ENCODE measurements around the gene HOXA1.
A peak's percentile ranks its signal among the peaks of the same experiment; 100 is the strongest.

Gene HOXA1

DNA sequence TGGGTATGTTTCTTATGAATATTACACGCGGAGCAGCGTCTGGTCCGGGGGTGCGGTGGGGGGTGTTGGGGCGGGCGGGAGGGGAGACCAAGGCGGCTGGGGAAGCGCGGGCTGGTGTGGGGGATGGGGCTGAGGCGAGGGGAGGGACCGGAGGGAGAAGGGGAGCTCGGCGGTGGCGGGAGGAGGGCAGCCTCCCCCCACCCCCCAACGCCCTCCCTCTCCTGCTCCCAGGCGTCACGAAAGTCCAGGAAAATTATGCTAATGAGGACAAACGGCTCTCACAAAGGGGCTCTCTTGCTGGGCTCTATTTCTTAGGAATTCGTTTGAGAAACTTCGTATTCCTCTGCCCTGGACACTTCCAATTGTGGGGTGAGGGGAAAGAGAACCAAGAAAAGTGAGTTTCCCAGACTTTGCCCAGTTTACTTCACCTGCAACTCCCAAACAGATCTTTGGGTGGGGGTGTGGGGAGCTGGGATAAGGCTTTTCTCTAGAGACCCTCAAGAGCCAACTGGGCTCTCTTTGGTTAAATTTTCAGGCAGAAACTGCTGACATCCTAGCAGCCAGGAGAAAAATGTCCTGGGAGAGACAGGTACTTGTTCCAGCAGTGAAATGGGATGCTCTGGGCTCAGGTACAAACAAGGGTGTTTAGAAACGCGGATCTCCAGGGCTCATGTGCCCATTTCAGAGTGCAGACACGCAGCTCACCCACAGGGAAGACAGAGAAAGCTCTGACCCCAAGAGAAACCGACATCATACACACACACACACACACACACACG, 18.4 kb upstream of the HOXA1 start:
- Histone ChIP-seq H3K27me3 (replicated peaks; ENCODE audit: control insufficient read depth, insufficient read depth, low read length) (no peaks in the 10 kb centered on the region), H3K4me3 (ENCODE audit: low read length) (peak overlapping the region; percentile 45), H3K9me3 (ENCODE audit: control insufficient read depth, low read length) (no peaks in the 10 kb centered on the region), H3K36me3 (ENCODE audit: control insufficient read depth, insufficient read depth, low read length, severe bottlenecking) (peaks cover 9% of the 10 kb centered on the region), H3K9ac (ENCODE audit: low read length) (peak overlapping the region; percentile 65), H3K4me1 (ENCODE audit: control insufficient read depth, insufficient read depth, low read length) (peaks cover 66% of the 10 kb centered on the region)
- no peak for DNase-seq (ENCODE audit: low read depth)

DNA sequence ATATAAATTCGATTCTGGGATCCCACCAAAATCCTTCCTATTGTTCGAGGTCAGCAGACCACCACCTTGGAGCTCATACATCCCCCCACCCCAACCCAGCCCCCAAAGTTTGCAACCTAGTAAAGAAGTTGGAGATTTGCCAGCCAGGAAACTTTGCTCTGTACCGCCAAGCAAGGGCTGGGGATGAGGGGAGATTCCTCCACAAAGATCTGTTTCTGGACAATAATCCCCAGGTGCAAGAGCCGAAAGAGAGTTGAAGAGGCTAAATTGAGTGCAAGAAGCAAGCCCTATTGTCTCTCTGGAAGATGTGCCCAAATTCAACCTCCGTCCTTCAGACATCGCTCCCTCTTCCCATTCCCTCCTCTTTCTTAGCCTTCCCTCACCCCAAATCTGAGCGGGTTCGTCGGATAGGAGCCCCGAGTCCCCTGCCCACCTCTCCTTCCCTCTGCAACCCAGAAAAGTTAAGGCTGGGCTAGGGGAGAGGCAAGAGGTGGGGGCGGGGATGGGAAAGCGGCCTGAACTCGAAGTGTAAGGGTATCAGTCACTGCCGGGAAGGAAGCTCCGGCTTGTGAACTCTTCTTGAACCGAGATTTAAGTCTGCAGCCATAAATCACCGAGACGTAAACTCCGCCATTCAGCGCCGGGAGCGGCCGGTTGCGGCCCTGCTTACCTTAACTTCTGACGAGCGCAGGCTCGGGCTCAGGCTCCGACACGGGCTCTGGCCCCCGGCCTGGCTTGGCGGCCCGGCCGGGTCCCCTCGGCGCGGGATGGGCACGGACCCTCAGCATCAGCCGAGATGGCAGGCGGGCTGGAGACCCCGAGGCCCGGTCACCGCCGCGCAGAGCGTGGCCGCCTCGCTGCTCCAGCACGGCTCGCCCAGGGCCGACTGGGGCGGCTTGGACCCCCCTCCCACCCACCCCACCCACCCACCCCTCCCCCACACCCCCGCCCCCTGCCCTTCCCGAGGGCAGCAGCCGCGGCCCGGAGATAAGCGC, 17.5 kb upstream of the HOXA1 start:
- Histone ChIP-seq H3K4me1 (ENCODE audit: control insufficient read depth, insufficient read depth, low read length) (peaks cover 67% of the 10 kb centered on the region), H3K9ac (ENCODE audit: low read length) (peak overlapping the region; percentile 81), H3K4me3 (ENCODE audit: low read length) (peak overlapping the region; percentile 66), H3K27me3 (replicated peaks; ENCODE audit: control insufficient read depth, insufficient read depth, low read length) (no peaks in the 10 kb centered on the region), H3K36me3 (ENCODE audit: control insufficient read depth, insufficient read depth, low read length, severe bottlenecking) (peaks cover 7% of the 10 kb centered on the region), H3K9me3 (ENCODE audit: control insufficient read depth, low read length) (no peaks in the 10 kb centered on the region)
- no peak for DNase-seq (ENCODE audit: low read depth)

DNA sequence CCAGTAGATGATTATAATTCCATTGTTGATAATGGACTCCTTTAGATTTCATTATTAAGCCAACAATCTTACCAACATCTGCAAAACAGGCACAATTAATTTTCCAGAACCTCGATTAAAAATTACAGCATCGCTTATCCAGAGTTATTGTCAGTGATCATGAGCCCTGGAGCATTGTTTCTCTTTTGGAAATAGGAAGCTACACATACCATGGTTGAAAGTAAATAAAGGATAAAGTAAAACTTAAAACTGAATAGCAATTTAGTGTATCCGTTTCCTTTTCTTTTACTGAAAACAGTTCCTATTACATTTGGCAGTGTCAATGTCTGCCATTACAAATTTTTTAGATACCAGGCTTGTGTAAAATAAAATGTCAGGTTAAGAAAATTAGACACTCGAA, 16.6 kb upstream of the HOXA1 start:
- Histone ChIP-seq H3K36me3 (ENCODE audit: control insufficient read depth, insufficient read depth, low read length, severe bottlenecking) (peaks cover 2% of the 10 kb centered on the region), H3K27me3 (replicated peaks; ENCODE audit: control insufficient read depth, insufficient read depth, low read length) (no peaks in the 10 kb centered on the region), H3K9ac (ENCODE audit: low read length) (peak overlapping the region; percentile 81), H3K9me3 (ENCODE audit: control insufficient read depth, low read length) (no peaks in the 10 kb centered on the region), H3K4me1 (ENCODE audit: control insufficient read depth, insufficient read depth, low read length) (peaks cover 67% of the 10 kb centered on the region), H3K4me3 (ENCODE audit: low read length) (peak overlapping the region; percentile 66)
- DNase-seq (ENCODE audit: low read depth): no peak

DNA sequence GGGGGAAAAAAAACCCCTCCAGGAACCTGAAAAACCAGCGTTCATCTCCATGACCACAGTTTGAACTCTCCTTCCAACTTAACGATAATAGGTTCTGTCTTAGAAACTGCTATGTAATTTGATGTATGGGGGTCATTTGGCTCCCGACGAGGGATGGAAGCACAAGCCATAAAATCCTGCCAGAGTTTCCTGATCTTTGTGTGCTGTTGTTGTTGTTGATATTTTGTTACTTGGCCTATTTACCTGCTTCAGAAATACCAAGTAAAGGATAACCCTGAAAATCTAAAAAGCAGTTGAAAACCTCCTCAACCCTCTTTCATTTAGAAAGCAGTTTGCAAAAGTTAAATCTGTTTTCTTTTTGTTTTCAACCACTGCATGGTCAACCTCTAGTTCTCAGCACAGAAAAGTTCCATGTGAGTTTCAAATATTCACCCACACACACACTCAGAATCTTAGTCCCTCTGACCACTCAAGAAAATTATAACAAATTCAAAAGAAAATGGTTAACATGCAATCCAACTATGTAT, 16.0 kb upstream of the HOXA1 start:
- Histone ChIP-seq H3K36me3 (ENCODE audit: control insufficient read depth, insufficient read depth, low read length, severe bottlenecking) (no peaks in the 10 kb centered on the region), H3K9me3 (ENCODE audit: control insufficient read depth, low read length) (no peaks in the 10 kb centered on the region), H3K9ac (ENCODE audit: low read length) (peak overlapping the region; percentile 81), H3K4me1 (ENCODE audit: control insufficient read depth, insufficient read depth, low read length) (peaks cover 61% of the 10 kb centered on the region), H3K27me3 (replicated peaks; ENCODE audit: control insufficient read depth, insufficient read depth, low read length) (no peaks in the 10 kb centered on the region), H3K4me3 (ENCODE audit: low read length) (peak overlapping the region; percentile 66)
- DNase-seq (ENCODE audit: low read depth): no peak

DNA sequence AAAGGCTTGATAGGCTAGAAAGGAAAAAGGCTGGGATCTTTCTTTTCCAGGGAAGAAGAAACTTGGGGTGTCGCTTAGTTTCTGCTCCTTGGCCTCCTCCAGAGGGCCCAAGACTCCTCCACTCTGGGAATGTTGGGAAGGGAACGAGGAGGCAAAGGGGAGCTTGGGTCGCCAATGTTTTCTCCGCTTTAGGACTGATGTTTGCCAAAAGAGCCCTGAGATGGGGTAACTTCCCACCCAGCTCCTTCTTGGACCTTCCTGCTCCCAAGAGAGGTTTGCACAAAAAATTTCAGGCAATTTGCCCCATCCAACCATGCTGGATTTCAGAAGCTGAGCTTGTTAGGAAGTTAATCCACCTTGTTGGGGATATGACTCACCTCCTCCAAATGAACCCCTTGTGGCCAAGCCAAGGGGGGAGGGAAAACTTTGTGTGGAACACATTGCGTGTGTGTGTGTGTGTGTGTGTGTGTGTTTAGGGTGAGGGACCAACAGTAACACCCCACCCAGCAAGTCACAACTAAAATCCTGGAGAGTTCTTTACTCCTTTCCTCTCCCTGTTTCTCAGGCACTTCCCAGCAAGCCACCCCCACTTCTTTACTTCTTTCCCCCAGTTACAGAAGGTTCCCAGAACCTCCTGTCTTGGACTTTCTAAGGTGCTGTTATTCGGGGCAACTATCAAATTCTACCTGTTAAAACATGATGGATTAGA, 15.4 kb upstream of the HOXA1 start:
- Histone ChIP-seq H3K27me3 (replicated peaks; ENCODE audit: control insufficient read depth, insufficient read depth, low read length) (no peaks in the 10 kb centered on the region), H3K4me1 (ENCODE audit: control insufficient read depth, insufficient read depth, low read length) (peaks cover 61% of the 10 kb centered on the region), H3K9me3 (ENCODE audit: control insufficient read depth, low read length) (no peaks in the 10 kb centered on the region), H3K4me3 (ENCODE audit: low read length) (peak overlapping the region; percentile 55), H3K36me3 (ENCODE audit: control insufficient read depth, insufficient read depth, low read length, severe bottlenecking) (no peaks in the 10 kb centered on the region), H3K9ac (ENCODE audit: low read length) (peak overlapping the region; percentile 81)
- no peak for DNase-seq (ENCODE audit: low read depth)

DNA sequence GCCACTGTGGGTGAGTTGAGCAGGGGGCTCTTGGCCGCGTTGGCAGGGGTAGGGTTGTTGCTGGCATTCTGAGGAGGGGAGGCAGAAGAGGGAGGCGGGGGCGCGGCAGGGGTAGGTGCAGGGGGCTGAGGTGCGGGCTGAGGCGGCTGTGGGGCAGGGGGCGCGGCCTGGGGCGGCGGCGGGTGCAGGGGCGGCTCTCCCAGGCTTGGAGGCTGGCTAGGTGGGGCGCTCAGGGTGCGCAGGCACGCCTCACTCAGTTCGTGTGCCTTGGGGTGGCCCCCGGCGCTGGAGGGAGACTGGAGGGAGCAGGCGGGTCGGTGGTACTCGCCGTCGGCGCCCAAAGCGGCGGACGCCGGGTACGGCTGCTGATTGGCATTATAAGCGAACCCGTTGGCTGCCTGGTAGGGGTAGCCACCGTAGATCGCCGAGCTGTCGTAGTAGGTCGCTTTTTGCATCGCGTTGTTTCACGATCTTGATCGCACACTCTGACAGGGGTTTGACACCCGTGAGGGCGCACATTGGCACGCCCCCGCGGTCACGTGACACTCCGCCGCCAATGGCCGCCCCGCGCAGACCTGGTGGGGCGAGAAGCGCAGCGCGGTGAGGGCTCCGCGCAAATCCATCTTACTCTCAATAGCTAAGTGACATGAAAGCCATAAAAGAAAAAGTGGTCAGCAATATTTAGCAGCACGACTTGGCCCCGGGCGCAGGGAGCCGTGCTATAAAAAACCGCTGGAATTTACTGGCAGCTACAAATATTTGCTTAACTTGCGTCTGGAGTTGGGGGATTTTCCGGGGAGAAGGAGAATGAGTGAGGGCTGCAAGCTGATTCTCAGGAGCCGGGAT, 14.6 kb upstream of the HOXA1 start:
- no peaks in the 10 kb centered on the region for H3K36me3 ChIP-seq (ENCODE audit: control insufficient read depth, insufficient read depth, low read length, severe bottlenecking)
- H3K9me3 ChIP-seq (ENCODE audit: control insufficient read depth, low read length): no peaks in the 10 kb centered on the region
- DNase-seq (ENCODE audit: low read depth): no peak
- H3K4me3 ChIP-seq (ENCODE audit: low read length): peak overlapping the region; percentile 55
- no peaks in the 10 kb centered on the region for H3K27me3 ChIP-seq (replicated peaks; ENCODE audit: control insufficient read depth, insufficient read depth, low read length)
- H3K4me1 ChIP-seq (ENCODE audit: control insufficient read depth, insufficient read depth, low read length): peaks cover 69% of the 10 kb centered on the region
- H3K9ac ChIP-seq (ENCODE audit: low read length): peak overlapping the region; percentile 74

DNA sequence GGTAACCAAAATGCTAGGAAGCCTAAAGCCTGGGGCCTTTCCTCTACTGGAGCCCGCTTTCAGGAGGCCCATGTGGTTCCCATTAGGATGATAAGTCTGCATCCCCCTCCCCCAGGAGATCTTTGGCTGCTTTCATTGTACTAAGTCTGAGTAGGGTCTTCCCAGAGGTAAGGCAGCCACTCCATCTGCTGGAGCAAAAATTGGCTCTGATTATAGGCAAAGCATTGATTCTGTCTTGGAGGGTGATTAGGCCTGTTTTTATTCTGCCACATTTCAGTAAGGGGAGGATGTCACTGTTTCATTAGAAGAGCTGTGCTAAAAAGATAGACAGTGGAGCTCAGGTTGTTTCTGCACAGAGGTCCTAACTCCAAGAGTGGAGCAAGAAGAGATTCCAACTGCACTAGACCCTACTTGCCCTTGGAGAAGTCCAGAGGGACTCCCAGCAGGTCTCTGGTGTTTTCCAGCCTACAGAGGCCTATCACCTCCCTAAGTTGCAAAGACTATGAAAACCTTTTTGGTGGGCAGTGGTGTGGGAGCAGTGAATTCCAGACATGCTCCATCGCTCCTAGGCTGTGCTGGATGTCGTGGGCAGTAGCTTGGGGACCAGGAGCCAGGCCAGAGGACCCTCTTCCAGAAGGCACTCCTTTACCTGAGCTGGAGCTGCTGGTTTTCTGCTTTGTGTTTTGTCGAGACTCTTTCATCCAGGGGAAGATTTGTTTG, 13.8 kb upstream of the HOXA1 start:
- no peaks in the 10 kb centered on the region for H3K9me3 ChIP-seq (ENCODE audit: control insufficient read depth, low read length)
- no peaks in the 10 kb centered on the region for H3K27me3 ChIP-seq (replicated peaks; ENCODE audit: control insufficient read depth, insufficient read depth, low read length)
- H3K36me3 ChIP-seq (ENCODE audit: control insufficient read depth, insufficient read depth, low read length, severe bottlenecking): no peaks in the 10 kb centered on the region
- H3K4me1 ChIP-seq (ENCODE audit: control insufficient read depth, insufficient read depth, low read length): peaks cover 71% of the 10 kb centered on the region
- H3K9ac ChIP-seq (ENCODE audit: low read length): no peak overlapping the region
- H3K4me3 ChIP-seq (ENCODE audit: low read length): no peak overlapping the region
- DNase-seq (ENCODE audit: low read depth): no peak

DNA sequence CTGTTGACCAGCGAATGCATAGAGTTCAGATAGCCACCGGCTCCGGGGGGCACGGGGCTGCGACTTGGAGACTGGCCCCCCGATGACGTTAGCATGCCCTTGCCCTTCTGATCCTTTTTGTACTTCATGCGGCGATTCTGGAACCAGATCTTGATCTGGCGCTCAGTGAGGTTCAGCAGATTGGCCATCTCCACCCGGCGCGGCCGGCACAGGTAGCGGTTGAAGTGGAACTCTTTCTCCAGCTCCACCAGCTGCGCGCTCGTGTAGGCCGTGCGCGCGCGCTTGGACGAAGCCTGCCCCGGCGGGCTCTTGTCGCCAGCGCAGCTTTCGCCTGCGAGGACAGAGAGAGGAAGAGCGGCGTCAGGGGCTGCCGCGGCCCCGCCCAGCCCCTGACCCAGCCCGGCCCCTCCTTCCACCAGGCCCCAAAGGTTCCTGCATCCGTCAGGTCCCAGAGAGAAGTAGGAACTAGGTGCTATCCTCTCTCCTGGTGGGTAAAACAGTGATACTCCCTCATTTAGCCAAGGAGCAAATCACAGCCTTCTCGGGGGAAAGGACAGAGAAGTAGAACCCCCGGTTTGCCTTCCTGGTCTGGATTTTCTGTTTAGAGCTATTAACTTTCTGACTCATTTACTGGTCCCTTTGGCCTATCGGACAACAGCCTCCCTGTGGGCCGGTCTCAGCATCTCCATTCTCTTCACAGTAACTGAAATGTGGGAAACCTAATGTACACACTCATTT, 12.8 kb upstream of the HOXA1 start:
- Histone ChIP-seq H3K9me3 (ENCODE audit: control insufficient read depth, low read length) (no peaks in the 10 kb centered on the region), H3K4me3 (ENCODE audit: low read length) (peak overlapping the region; percentile 40), H3K27me3 (replicated peaks; ENCODE audit: control insufficient read depth, insufficient read depth, low read length) (no peaks in the 10 kb centered on the region), H3K36me3 (ENCODE audit: control insufficient read depth, insufficient read depth, low read length, severe bottlenecking) (no peaks in the 10 kb centered on the region), H3K9ac (ENCODE audit: low read length) (peak overlapping the region; percentile 61), H3K4me1 (ENCODE audit: control insufficient read depth, insufficient read depth, low read length) (peaks cover 67% of the 10 kb centered on the region)
- no peak for DNase-seq (ENCODE audit: low read depth)

DNA sequence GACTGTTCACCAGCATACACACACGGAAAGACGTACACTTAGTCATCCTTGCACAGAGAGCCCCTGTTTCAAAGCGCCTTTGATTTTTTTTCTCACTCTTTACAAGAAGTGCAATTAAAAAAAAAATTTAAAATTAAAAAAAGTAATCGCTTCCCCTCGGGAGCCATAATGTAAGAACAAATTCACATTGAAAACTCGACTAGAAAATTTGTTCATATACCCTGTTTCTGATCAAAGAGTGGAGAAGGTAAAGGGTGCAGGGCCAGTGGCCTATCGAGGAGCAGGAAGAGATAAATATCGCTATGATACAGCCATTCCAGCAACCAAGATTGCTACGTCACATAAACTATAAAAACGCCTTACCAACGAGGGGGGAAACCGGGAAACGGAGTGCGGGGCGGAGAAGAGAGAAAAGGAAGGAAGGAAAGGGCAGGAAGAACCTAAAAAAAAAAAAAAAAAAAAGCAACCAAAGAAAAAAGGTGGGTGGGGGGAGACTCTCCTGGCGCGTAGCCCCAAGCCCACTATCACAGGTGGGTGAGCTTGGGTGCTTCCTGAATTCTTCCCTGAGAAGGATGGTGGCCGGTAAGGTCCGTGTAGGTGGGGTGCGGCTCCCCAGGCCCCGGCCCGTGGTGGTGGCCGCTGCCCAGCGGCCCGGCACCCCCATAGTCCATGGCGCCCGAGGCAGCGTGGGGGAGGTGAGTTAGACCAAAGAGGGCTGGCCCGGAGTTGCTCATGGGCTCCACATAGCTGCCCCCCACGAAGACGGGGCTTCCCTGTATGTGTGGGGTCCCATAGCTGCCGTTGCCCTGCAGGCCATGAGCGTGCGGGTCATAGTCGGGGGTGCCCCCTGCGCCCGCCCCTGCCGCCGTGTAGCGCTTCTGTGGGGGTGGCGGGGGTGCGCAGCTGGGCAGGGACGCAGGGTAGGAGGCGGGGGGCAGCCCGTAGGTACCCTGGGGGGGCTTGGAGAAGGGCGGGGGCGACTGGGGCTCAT, 11.9 kb upstream of the HOXA1 start:
- no peaks in the 10 kb centered on the region for H3K36me3 ChIP-seq (ENCODE audit: control insufficient read depth, insufficient read depth, low read length, severe bottlenecking)
- no peaks in the 10 kb centered on the region for H3K9me3 ChIP-seq (ENCODE audit: control insufficient read depth, low read length)
- peak overlapping the region; percentile 37 for H3K4me3 ChIP-seq (ENCODE audit: low read length)
- DNase-seq (ENCODE audit: low read depth): no peak
- peaks cover 63% of the 10 kb centered on the region for H3K4me1 ChIP-seq (ENCODE audit: control insufficient read depth, insufficient read depth, low read length)
- no peaks in the 10 kb centered on the region for H3K27me3 ChIP-seq (replicated peaks; ENCODE audit: control insufficient read depth, insufficient read depth, low read length)
- peak overlapping the region; percentile 80 for H3K9ac ChIP-seq (ENCODE audit: low read length)
